Measurements from ENCODE around the gene SYNRG. TPM values are rescaled to one million over a fixed set of nuclear protein-coding genes. Genes with fewer than 3 reads are reported as not detected.

Gene SYNRG
- polyA plus RNA-seq, 1 experiment = 24.9 TPM

DNA sequence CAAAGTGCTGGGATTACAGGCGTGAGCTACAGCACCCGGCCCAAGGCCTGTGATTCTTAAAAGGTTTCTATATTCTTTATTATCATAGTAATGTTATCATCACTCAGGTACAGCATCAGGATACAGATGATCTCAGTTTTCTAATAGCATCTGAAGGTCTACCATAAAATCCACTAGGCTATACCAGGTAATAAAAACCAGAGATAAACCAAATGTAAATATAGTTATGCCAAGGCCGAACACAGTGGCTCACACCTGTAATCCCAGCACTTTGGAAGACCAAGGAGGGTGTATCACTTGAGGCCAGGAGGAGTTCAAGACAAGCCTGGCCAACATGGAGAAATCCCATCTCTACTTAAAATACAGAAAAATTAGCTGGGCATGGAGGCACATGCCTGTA is 53.8 kb downstream of the SYNRG start:
- TF ChIP-seq, protein P1, sequence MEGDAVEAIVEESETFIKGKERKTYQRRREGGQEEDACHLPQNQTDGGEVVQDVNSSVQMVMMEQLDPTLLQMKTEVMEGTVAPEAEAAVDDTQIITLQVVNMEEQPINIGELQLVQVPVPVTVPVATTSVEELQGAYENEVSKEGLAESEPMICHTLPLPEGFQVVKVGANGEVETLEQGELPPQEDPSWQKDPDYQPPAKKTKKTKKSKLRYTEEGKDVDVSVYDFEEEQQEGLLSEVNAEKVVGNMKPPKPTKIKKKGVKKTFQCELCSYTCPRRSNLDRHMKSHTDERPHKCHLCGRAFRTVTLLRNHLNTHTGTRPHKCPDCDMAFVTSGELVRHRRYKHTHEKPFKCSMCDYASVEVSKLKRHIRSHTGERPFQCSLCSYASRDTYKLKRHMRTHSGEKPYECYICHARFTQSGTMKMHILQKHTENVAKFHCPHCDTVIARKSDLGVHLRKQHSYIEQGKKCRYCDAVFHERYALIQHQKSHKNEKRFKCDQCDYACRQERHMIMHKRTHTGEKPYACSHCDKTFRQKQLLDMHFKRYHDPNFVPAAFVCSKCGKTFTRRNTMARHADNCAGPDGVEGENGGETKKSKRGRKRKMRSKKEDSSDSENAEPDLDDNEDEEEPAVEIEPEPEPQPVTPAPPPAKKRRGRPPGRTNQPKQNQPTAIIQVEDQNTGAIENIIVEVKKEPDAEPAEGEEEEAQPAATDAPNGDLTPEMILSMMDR (IDR thresholded peaks at IDR 0.05; ENCODE audit: low read depth, low read length) = no peak
- CTCF ChIA-PET = interaction anchor here (1.0 kb wide), 1 partner anchor 182 kb away, joined by 6 read pairs; no protein-coding TSS in a partner anchor
- H3K4me3 ChIP-seq (ENCODE audit: low read depth, low read length) = no peak overlapping the region
- no peak for DNase-seq (ENCODE audit: low read depth, low spot score)
- H3K27me3 ChIP-seq (ENCODE audit: control insufficient read depth, insufficient read depth, low read length) = no peaks in the 10 kb centered on the region
- no peaks in the 10 kb centered on the region for H3K9me3 ChIP-seq (ENCODE audit: control insufficient read depth, insufficient read depth, low read length)
- POLR2A ChIA-PET = no interaction called here
- H3K27ac ChIP-seq (ENCODE audit: low read depth, low read length) = no peak overlapping the region

DNA sequence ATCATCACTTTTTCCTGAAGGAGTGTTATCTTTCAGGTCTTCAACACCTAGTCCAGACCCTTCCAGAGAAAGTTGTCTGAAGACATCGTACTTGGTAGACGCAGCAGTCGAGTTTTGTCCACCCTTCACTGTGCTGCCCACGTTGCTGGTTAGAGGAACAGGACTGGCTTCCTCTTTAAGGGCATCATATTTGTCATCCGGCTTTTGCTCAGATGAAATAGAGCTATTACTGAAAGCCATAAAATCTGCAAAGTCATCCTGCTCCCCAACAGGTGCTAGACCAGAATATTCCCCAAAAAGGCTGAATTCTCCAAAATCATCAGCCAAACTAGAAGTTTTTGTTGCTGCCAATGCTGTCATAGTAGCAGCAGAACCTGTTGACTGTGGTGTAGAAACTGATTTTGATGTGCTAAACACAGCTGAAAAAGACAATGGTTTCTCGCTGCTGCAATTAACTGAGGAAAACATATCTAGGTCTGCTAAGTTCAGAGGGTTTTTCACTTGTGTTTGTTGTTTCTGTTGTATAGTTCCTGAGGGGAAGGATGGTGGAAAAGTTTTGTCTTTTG is 55.7 kb downstream of the SYNRG start:
- TF ChIP-seq, protein P1 (IDR thresholded peaks at IDR 0.05; ENCODE audit: low read depth, low read length) = no peak
- DNase-seq (ENCODE audit: low read depth, low spot score) = no peak
- ChIA-PET POLR2A (no interaction called here), CTCF (interaction anchor here (0.8 to 1.7 kb wide), 2 partner anchors 16 to 264 kb away, joined by 7 to 8 read pairs; no protein-coding TSS in a partner anchor)
- Histone ChIP-seq H3K4me3 (ENCODE audit: low read depth, low read length) (no peak overlapping the region), H3K9me3 (ENCODE audit: control insufficient read depth, insufficient read depth, low read length) (no peaks in the 10 kb centered on the region), H3K27me3 (ENCODE audit: control insufficient read depth, insufficient read depth, low read length) (no peaks in the 10 kb centered on the region), H3K27ac (ENCODE audit: low read depth, low read length) (no peak overlapping the region)

DNA sequence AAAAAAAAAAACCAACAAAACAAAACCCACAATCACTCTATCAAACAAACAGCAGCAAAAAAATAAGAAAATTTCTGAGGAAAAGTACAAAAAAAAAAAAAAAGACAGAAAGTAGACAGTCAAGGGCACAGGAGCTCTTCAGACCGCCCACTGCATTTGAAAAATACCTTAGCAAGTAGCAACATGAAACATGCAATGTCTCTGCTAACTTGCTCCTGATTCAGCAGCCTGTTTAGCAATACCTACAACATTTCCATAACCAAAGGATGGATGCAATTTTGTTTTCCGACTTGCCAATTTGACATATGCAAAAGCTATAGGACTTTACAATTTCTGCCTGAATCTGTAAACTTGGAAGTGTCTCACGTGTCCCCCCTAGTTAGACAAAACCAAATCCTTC is 57.4 kb downstream of the SYNRG start:
- H3K27me3 ChIP-seq (ENCODE audit: control insufficient read depth, insufficient read depth, low read length) = no peaks in the 10 kb centered on the region
- TF ChIP-seq, protein P1 (IDR thresholded peaks at IDR 0.05; ENCODE audit: low read depth, low read length) = no peak
- H3K27ac ChIP-seq (ENCODE audit: low read depth, low read length) = no peak overlapping the region
- CTCF ChIA-PET = interaction anchor here (0.8 to 0.9 kb wide), 2 partner anchors 138 to 265 kb away, joined by 3 read pairs; no protein-coding TSS in a partner anchor
- no peak for DNase-seq (ENCODE audit: low read depth, low spot score)
- H3K9me3 ChIP-seq (ENCODE audit: control insufficient read depth, insufficient read depth, low read length) = no peaks in the 10 kb centered on the region
- POLR2A ChIA-PET = interaction anchor here (0.6 kb wide), 1 partner anchor 214 kb away, joined by 4 read pairs; no protein-coding TSS in a partner anchor
- H3K4me3 ChIP-seq (ENCODE audit: low read depth, low read length) = no peak overlapping the region

DNA sequence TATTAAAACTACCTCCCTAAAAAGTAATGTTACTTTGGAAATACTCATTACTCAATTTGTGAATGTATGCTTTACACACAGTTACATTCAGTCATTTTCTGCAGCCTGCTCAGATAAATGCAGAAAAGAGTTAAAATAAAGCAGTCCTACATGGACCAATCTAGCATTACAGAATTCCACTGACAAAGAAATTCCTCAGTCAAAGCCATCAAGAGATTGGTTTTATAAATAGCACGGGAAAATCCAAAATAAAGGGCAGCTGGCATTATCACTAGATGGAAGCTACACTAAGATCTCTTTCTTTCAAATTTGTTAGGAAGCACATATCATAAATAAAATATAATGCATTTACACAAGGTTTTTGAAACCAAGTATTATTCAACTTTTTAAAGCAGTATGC is 61.2 kb downstream of the SYNRG start:
- Histone ChIP-seq H3K27ac (ENCODE audit: low read depth, low read length) (no peak overlapping the region), H3K9me3 (ENCODE audit: control insufficient read depth, insufficient read depth, low read length) (no peaks in the 10 kb centered on the region), H3K27me3 (ENCODE audit: control insufficient read depth, insufficient read depth, low read length) (no peaks in the 10 kb centered on the region), H3K4me3 (ENCODE audit: low read depth, low read length) (no peak overlapping the region)
- ChIA-PET POLR2A (no interaction called here), CTCF (no interaction called here)
- TF ChIP-seq, protein P1 (IDR thresholded peaks at IDR 0.05; ENCODE audit: low read depth, low read length) = no peak
- no peak for DNase-seq (ENCODE audit: low read depth, low spot score)

DNA sequence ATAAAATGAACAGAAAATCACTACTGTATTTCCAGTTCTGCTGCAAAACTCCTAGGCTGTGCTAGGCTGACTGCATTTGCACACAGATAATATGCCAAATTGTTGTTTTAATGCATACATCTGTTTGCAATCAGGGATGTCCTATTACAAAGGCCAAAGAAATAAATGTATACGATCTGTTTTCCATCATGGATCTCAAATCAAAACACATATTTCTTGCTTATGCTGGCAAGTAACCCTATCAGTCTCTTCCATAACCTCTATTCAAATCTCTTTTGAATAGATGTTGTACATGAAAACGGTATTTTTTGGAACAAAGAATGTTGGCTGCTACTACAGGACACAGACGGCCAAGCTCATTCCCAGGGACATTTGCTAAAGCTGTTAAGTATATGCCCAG is 62.9 kb downstream of the SYNRG start:
- POLR2A ChIA-PET = no interaction called here
- no peak for DNase-seq (ENCODE audit: low read depth, low spot score)
- Histone ChIP-seq H3K4me3 (ENCODE audit: low read depth, low read length) (no peak overlapping the region), H3K27me3 (ENCODE audit: control insufficient read depth, insufficient read depth, low read length) (no peaks in the 10 kb centered on the region), H3K27ac (ENCODE audit: low read depth, low read length) (no peak overlapping the region), H3K9me3 (ENCODE audit: control insufficient read depth, insufficient read depth, low read length) (no peaks in the 10 kb centered on the region)
- CTCF ChIA-PET = interaction anchor here (1.0 to 1.8 kb wide), 2 partner anchors 18 to 23 kb away, joined by 3 to 6 read pairs; no protein-coding TSS in a partner anchor
- TF ChIP-seq, protein P1 (IDR thresholded peaks at IDR 0.05; ENCODE audit: low read depth, low read length) = no peak
